GM23338 (cell line): ENCODE results near the gene ZDHHC1. TPM values are rescaled to one million over a fixed set of nuclear protein-coding genes. Genes with fewer than 3 reads are reported as not detected.

Experiments used
- ATAC-seq: fragments of 200-7000 bp; cut with Tn5 transposase; 3 replicates; pipeline ENCODE4 v1.9.1; 2020
- DNase-seq: peaks from one replicate; pipeline ENCODE4 v3.0.0-alpha.2; 2015; ENCODE audit warnings: low spot score
- H2AFZ ChIP-seq: fragments of 200-600 bp; sonication (generic); 2 replicates; pipeline ENCODE4 v1.8.0; 2016; ENCODE audit warnings: antibody characterized with exemption, mild to moderate bottlenecking, moderate library complexity
- H3F3A ChIP-seq: fragments of 200-600 bp; sonication (generic); replicated peaks from 2 replicates; pipeline ENCODE4 v1.8.0; 2017; ENCODE audit warnings: antibody characterized with exemption, mixed run types, low read depth
- H3K27ac ChIP-seq: fragments of 200-600 bp; sonication (generic); 2 replicates; pipeline ENCODE4 v1.6.1; 2016; ENCODE audit warnings: low read depth
- H3K27me3 ChIP-seq: fragments of 200-600 bp; sonication (generic); 2 replicates; pipeline ENCODE4 v1.8.0; 2016; ENCODE audit warnings: mild to moderate bottlenecking, mixed run types, moderate library complexity; ENCODE audit not compliant: insufficient read depth
- H3K36me3 ChIP-seq: fragments of 200-600 bp; sonication (generic); 2 replicates; pipeline ENCODE4 v1.8.0; 2016; ENCODE audit warnings: mild to moderate bottlenecking; ENCODE audit not compliant: insufficient read depth
- H3K4me1 ChIP-seq: fragments of 200-600 bp; sonication (generic); 2 replicates; pipeline ENCODE4 v1.8.0; 2016; ENCODE audit warnings: mild to moderate bottlenecking, moderate library complexity; ENCODE audit not compliant: insufficient read depth
- H3K4me2 ChIP-seq: fragments of 200-600 bp; sonication (generic); 2 replicates; pipeline ENCODE4 v1.7.1; 2017; ENCODE audit warnings: mixed run types
- H3K4me3 ChIP-seq: fragments of 200-600 bp; sonication (generic); 2 replicates; pipeline ENCODE4 v1.6.1; 2016; ENCODE audit warnings: mixed run types
- H3K79me2 ChIP-seq: fragments of 200-600 bp; sonication (generic); replicated peaks from 2 replicates; pipeline ENCODE4 v1.8.0; 2017; ENCODE audit warnings: mild to moderate bottlenecking; ENCODE audit not compliant: insufficient read depth
- H3K9me2 ChIP-seq: fragments of 200-600 bp; sonication (generic); 2 replicates; pipeline ENCODE4 v1.8.0; 2017; ENCODE audit not compliant: insufficient read depth
- H4K20me1 ChIP-seq: fragments of 200-600 bp; sonication (generic); replicated peaks from 2 replicates; pipeline ENCODE4 v1.8.0; 2017; ENCODE audit warnings: mild to moderate bottlenecking; ENCODE audit not compliant: insufficient read depth
- H3K27ac Mint-ChIP-seq: 2 replicates; pipeline ENCODE4 v1.8.0; 2020; ENCODE audit warnings: inconsistent platforms, mild to moderate bottlenecking, moderate library complexity, mixed read lengths
- H3K27me3 Mint-ChIP-seq: 3 replicates; pipeline ENCODE4 v1.8.0; 2022; ENCODE audit warnings: low read depth, mild to moderate bottlenecking, moderate library complexity, mixed read lengths, inconsistent platforms; ENCODE audit not compliant: insufficient read depth, poor library complexity
- H3K36me3 Mint-ChIP-seq: 3 replicates; pipeline ENCODE4 v1.8.0; 2021; ENCODE audit warnings: low read depth, mild to moderate bottlenecking, inconsistent platforms, moderate library complexity, mixed read lengths
- H3K4me1 Mint-ChIP-seq: 3 replicates; pipeline ENCODE4 v1.8.0; 2020; ENCODE audit warnings: mild to moderate bottlenecking, inconsistent platforms, mixed read lengths
- H3K4me3 Mint-ChIP-seq: 3 replicates; pipeline ENCODE4 v1.8.0; 2021; ENCODE audit warnings: moderate library complexity, mild to moderate bottlenecking, inconsistent platforms, mixed read lengths
- H3K9me3 Mint-ChIP-seq: 3 replicates; pipeline ENCODE4 v1.8.0; 2020; ENCODE audit warnings: moderate library complexity, mild to moderate bottlenecking, inconsistent platforms, mixed read lengths
- CREB1 ChIP-seq: fragments of 250-450 bp; sonication (Bioruptor Pico); IDR thresholded peaks from 2 replicates; pipeline ENCODE4 v1.5.0; 2020; ENCODE audit warnings: low read depth, mild to moderate bottlenecking, moderate library complexity
- EZH2 ChIP-seq: fragments of 200-600 bp; sonication (generic); IDR thresholded peaks from one replicate; pipeline ENCODE4 v1.8.0; 2017; ENCODE audit warnings: antibody characterized with exemption, mild to moderate bottlenecking, low read depth; ENCODE audit not compliant: unreplicated experiment
- EZH2phosphoT487 ChIP-seq: fragments of 200-600 bp; sonication (generic); IDR thresholded peaks from one replicate; pipeline ENCODE4 v1.8.1; 2018; ENCODE audit warnings: antibody characterized with exemption; ENCODE audit not compliant: unreplicated experiment
- NANOG ChIP-seq: IDR thresholded peaks from 2 replicates; pipeline ENCODE4 v1.6.1; 2016; ENCODE audit warnings: antibody characterized with exemption, borderline replicate concordance
- STAT1 ChIP-seq: IDR thresholded peaks from one replicate; pipeline ENCODE4 v1.6.1; 2016; ENCODE audit warnings: antibody characterized with exemption; ENCODE audit not compliant: unreplicated experiment
- ZNF114 ChIP-seq: fragments of 250-450 bp; sonication (Bioruptor Pico); IDR thresholded peaks from 2 replicates; pipeline ENCODE4 v1.5.0; 2020; ENCODE audit warnings: mild to moderate bottlenecking, moderate library complexity
- ZNF331 ChIP-seq: fragments of 250-450 bp; sonication (Bioruptor Pico); IDR thresholded peaks from 2 replicates; pipeline ENCODE4 v1.5.0; 2020; ENCODE audit warnings: low read depth, mild to moderate bottlenecking, moderate library complexity
- polyA plus RNA-seq: library from polyadenylated mRNA; unstranded; fragments of >200 nt; fragmentation: Nextera tagmentation; extraction: Ambion mirVana; gene quantifications from 2 replicates; pipeline ENCODE4 v1.2.1, GENCODE V29; 2016
- total RNA-seq: library from RNA; depleted of rRNA; stranded (reverse); fragments of >200 nt; shearing (Covaris generic); gene quantifications from 2 replicates; pipeline ENCODE4 v1.2.3, GENCODE V29; 2014
- TF ChIP-seq, protein P1 (sequence below): fragments of 250-450 bp; sonication (Bioruptor Pico); IDR thresholded peaks from 2 replicates; pipeline ENCODE4 v1.5.0; 2020; ENCODE audit warnings: mild to moderate bottlenecking, moderate library complexity
- TF ChIP-seq, protein P2 (sequence below): IDR thresholded peaks from one replicate; pipeline ENCODE4 v1.6.1; 2018; ENCODE audit warnings: antibody characterized with exemption; ENCODE audit not compliant: unreplicated experiment

The ZDHHC1 gene
- total and polyA plus RNA-seq, 2 experiments from 2014 or later: 1.4 to 2.7 TPM

DNA sequence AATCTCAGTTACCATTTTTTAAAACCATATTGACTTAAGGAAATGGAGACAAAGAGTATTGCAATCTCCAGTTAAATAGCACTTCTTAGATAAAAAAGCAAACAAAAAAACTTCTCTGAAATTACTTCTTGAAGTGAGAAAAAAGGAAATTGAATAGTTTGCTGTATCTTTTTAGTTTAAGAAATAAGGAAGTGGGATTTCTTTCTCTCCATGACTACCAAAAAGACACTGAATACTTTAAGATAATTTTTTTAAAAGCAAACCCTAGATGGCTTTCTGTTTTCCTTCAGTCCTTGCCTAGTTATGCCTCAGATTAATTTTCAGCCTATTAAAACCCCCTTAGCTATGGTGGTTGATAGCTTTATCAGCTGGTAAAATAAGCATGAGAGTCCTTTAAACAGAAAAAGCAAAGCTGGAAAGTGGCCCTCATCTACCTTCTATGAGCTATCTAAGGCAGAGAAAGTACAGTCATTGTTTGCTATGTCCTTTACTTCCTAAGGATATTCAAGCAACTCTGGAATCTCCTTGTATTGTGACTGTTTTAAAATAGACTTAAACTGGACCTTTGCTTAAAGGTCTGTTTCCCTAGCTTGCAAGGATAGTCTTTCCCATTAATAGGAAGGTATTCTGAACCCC lies 51.6 kb downstream of the ZDHHC1 start (continued):
- TF ChIP-seq, protein P1, sequence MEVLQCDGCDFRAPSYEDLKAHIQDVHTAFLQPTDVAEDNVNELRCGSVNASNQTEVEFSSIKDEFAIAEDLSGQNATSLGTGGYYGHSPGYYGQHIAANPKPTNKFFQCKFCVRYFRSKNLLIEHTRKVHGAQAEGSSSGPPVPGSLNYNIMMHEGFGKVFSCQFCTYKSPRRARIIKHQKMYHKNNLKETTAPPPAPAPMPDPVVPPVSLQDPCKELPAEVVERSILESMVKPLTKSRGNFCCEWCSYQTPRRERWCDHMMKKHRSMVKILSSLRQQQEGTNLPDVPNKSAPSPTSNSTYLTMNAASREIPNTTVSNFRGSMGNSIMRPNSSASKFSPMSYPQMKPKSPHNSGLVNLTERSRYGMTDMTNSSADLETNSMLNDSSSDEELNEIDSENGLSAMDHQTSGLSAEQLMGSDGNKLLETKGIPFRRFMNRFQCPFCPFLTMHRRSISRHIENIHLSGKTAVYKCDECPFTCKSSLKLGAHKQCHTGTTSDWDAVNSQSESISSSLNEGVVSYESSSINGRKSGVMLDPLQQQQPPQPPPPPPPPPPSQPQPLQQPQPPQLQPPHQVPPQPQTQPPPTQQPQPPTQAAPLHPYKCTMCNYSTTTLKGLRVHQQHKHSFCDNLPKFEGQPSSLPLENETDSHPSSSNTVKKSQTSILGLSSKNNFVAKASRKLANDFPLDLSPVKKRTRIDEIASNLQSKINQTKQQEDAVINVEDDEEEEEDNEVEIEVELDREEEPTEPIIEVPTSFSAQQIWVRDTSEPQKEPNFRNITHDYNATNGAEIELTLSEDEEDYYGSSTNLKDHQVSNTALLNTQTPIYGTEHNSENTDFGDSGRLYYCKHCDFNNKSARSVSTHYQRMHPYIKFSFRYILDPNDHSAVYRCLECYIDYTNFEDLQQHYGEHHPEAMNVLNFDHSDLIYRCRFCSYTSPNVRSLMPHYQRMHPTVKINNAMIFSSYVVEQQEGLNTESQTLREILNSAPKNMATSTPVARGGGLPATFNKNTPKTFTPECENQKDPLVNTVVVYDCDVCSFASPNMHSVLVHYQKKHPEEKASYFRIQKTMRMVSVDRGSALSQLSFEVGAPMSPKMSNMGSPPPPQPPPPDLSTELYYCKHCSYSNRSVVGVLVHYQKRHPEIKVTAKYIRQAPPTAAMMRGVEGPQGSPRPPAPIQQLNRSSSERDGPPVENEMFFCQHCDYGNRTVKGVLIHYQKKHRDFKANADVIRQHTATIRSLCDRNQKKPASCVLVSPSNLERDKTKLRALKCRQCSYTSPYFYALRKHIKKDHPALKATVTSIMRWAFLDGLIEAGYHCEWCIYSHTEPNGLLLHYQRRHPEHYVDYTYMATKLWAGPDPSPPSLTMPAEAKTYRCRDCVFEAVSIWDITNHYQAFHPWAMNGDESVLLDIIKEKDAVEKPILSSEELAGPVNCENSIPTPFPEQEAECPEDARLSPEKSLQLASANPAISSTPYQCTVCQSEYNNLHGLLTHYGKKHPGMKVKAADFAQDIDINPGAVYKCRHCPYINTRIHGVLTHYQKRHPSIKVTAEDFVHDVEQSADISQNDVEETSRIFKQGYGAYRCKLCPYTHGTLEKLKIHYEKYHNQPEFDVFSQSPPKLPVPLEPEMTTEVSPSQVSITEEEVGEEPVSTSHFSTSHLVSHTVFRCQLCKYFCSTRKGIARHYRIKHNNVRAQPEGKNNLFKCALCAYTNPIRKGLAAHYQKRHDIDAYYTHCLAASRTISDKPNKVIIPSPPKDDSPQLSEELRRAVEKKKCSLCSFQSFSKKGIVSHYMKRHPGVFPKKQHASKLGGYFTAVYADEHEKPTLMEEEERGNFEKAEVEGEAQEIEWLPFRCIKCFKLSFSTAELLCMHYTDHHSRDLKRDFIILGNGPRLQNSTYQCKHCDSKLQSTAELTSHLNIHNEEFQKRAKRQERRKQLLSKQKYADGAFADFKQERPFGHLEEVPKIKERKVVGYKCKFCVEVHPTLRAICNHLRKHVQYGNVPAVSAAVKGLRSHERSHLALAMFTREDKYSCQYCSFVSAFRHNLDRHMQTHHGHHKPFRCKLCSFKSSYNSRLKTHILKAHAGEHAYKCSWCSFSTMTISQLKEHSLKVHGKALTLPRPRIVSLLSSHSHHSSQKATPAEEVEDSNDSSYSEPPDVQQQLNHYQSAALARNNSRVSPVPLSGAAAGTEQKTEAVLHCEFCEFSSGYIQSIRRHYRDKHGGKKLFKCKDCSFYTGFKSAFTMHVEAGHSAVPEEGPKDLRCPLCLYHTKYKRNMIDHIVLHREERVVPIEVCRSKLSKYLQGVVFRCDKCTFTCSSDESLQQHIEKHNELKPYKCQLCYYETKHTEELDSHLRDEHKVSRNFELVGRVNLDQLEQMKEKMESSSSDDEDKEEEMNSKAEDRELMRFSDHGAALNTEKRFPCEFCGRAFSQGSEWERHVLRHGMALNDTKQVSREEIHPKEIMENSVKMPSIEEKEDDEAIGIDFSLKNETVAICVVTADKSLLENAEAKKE (CRISPR knock-in tag): no peak
- TF ChIP-seq ZNF331 (no peak), CREB1 (CRISPR knock-in tag) (no peak), EZH2phosphoT487 (no peak)

DNA sequence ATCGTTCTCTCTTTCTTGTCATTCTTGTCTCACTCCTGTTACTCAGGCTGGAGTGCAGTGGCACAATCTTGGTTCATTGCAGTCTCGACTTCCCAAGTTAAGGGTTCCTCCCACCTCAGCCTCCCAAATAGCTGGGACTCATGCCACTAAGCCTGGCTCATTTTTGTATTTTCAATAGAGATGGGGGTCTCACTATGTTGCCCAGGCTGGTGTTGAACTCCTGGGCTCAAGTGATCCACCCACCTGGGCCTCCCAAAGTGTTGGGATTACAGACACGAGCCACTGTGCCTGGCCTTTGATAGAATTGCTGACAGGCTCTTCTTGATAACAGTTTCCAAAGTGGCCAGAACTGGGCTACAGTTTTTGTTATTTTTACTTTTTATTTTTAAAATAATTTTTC lies 55.2 kb downstream of the ZDHHC1 start:
- Mint-ChIP-seq H3K36me3 (no peaks in the 10 kb centered on the region), H3K27ac (no peak overlapping the region), H3K4me3 (no peak overlapping the region), H3K4me1 (no peaks in the 10 kb centered on the region; the same call in 2 of the 3 replicates), H3K27me3 (no peaks in the 10 kb centered on the region), H3K9me3 (no peaks in the 10 kb centered on the region)
- DNase-seq (no peak), ATAC-seq (no peak)
- H3K4me3 ChIP-seq: no peak overlapping the region
- H3K9me2 ChIP-seq: no peaks in the 10 kb centered on the region
- H3K4me2 ChIP-seq: no peak overlapping the region
- H4K20me1 ChIP-seq: no peaks in the 10 kb centered on the region
- no peak overlapping the region for H3K27ac ChIP-seq
- no peak overlapping the region for H2AFZ ChIP-seq
- H3K36me3 ChIP-seq: no peaks in the 10 kb centered on the region
- no peaks in the 10 kb centered on the region for H3K79me2 ChIP-seq
- no peaks in the 10 kb centered on the region for H3F3A ChIP-seq
- peaks cover 17% of the 10 kb centered on the region; the same call in 1 of the 2 replicates for H3K27me3 ChIP-seq
- H3K4me1 ChIP-seq: no peaks in the 10 kb centered on the region
- TF ChIP-seq NANOG: no peak
- no peak for TF ChIP-seq STAT1
- TF ChIP-seq ZNF114 (CRISPR knock-in tag): no peak
- no peak for TF ChIP-seq ZNF331
- TF ChIP-seq, protein P2, sequence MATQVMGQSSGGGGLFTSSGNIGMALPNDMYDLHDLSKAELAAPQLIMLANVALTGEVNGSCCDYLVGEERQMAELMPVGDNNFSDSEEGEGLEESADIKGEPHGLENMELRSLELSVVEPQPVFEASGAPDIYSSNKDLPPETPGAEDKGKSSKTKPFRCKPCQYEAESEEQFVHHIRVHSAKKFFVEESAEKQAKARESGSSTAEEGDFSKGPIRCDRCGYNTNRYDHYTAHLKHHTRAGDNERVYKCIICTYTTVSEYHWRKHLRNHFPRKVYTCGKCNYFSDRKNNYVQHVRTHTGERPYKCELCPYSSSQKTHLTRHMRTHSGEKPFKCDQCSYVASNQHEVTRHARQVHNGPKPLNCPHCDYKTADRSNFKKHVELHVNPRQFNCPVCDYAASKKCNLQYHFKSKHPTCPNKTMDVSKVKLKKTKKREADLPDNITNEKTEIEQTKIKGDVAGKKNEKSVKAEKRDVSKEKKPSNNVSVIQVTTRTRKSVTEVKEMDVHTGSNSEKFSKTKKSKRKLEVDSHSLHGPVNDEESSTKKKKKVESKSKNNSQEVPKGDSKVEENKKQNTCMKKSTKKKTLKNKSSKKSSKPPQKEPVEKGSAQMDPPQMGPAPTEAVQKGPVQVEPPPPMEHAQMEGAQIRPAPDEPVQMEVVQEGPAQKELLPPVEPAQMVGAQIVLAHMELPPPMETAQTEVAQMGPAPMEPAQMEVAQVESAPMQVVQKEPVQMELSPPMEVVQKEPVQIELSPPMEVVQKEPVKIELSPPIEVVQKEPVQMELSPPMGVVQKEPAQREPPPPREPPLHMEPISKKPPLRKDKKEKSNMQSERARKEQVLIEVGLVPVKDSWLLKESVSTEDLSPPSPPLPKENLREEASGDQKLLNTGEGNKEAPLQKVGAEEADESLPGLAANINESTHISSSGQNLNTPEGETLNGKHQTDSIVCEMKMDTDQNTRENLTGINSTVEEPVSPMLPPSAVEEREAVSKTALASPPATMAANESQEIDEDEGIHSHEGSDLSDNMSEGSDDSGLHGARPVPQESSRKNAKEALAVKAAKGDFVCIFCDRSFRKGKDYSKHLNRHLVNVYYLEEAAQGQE: no peak
- no peak for TF ChIP-seq EZH2
- no peak for TF ChIP-seq EZH2phosphoT487
- TF ChIP-seq CREB1 (CRISPR knock-in tag): no peak
